AG09309 (cell line): ENCODE data around the gene CDH4.
"Not testable (repeated sequence)": the region's sequence is repeated elsewhere in the genome, so short reads cannot be mapped to it uniquely, and the experiment has no call there.

Experiments used
- DNase-seq: peaks from one replicate; pipeline ENCODE4 v3.0.0-alpha.2; 2010; ENCODE audit warnings: low read depth
- H3K4me3 ChIP-seq: 2 replicates; pipeline ENCODE4 v1.5.1; 2011; ENCODE audit warnings: mild to moderate bottlenecking, low read depth, low read length, moderate library complexity; ENCODE audit not compliant: control insufficient read depth
- TF ChIP-seq, protein P1 (sequence below): IDR thresholded peaks from 2 replicates; pipeline ENCODE4 v1.5.1; 2011; ENCODE audit warnings: mild to moderate bottlenecking, low read depth, low read length, inconsistent platforms; ENCODE audit not compliant: insufficient read depth, control insufficient read depth; ENCODE audit errors: missing control alignments

The CDH4 gene

DNA sequence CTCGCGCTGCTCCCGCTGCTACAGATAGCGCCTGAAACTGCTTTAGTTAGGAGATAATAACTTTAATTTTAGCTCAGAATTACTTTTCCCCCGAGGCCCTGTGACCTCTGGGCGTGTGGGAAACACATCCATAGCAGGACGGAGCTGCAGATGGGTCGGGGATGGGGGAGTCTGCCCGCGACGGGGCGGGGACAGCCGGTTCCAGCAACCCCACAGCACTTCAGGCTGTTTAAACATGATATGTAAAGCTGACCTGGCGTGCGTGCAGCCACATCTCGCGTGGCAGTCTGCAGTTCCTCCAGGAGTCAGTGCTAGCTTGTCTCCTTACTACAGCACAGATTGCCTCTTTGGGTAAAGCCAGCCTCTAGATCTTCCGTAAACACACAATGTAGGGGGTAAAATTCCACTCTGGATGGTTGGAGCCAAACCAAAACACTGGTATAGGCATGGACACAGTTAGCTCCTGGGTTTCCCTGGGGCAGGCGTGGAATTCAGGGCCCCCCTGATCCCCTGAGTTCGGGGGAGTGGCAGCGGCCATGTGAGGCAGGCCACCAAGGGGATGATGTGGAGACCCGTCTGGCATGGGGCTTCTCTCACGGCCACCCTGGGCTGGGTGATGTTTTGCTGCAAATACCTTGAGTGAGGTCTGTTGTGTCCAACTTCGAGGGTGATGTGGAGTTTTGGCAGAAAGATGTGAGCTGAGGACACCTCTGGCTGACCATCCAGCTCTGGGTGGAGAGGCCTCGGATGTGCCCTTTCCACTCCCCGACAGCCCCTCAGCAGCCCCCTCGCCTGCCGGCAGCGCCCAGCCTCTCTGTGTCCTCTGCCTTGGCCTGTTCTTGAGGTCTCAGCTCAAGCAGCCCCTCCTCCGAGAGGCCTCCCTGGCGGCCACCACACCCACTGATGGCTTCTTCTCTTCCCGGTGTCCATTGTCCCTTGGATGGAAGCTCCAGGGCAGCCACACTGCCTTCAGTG is 599.2 kb downstream of the CDH4 start:
- DNase-seq = no peak

DNA sequence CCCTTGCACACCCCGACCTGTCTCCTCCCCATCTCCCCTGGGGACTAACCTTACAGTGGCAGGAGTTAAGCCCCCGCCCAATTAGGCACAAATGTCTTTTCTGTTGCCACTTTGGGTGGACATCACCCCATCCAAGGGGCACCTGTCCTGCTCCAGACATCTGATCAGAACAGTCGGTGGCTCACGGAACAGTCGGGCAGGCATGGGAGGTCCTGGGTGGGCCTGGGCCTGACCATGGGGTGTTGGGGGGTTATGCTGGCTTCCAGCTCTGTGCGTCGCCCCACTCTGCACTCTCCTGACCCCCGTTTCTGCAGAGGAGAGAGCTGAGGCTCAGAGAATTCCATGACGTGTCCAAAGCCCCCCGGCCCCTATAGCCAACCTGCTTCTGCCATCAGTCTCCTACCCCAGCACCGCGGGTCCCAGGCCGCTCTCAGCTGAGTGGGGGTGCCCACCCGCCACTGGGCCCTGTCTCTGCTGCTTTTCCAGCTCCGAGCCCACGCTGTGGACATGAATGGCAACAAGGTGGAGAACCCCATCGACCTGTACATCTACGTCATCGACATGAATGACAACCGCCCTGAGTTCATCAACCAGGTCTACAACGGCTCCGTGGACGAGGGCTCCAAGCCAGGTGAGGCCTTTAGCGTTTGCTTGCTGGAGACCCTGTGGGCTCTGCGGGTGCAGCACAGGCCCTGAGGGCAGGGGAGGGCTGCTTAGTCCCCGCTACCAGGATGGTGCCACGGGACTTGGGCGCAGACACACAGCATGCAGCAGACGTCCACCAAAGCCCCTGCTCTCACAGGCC is 600.4 kb downstream of the CDH4 start:
- no peak overlapping the region for H3K4me3 ChIP-seq
- DNase-seq = no peak
- TF ChIP-seq, protein P1, sequence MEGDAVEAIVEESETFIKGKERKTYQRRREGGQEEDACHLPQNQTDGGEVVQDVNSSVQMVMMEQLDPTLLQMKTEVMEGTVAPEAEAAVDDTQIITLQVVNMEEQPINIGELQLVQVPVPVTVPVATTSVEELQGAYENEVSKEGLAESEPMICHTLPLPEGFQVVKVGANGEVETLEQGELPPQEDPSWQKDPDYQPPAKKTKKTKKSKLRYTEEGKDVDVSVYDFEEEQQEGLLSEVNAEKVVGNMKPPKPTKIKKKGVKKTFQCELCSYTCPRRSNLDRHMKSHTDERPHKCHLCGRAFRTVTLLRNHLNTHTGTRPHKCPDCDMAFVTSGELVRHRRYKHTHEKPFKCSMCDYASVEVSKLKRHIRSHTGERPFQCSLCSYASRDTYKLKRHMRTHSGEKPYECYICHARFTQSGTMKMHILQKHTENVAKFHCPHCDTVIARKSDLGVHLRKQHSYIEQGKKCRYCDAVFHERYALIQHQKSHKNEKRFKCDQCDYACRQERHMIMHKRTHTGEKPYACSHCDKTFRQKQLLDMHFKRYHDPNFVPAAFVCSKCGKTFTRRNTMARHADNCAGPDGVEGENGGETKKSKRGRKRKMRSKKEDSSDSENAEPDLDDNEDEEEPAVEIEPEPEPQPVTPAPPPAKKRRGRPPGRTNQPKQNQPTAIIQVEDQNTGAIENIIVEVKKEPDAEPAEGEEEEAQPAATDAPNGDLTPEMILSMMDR = no peak

More for the DNA sequence above, 599.2 kb downstream of the CDH4 start:
- H3K4me3 ChIP-seq = no peak overlapping the region
- TF ChIP-seq, protein P1 = no peak

DNA sequence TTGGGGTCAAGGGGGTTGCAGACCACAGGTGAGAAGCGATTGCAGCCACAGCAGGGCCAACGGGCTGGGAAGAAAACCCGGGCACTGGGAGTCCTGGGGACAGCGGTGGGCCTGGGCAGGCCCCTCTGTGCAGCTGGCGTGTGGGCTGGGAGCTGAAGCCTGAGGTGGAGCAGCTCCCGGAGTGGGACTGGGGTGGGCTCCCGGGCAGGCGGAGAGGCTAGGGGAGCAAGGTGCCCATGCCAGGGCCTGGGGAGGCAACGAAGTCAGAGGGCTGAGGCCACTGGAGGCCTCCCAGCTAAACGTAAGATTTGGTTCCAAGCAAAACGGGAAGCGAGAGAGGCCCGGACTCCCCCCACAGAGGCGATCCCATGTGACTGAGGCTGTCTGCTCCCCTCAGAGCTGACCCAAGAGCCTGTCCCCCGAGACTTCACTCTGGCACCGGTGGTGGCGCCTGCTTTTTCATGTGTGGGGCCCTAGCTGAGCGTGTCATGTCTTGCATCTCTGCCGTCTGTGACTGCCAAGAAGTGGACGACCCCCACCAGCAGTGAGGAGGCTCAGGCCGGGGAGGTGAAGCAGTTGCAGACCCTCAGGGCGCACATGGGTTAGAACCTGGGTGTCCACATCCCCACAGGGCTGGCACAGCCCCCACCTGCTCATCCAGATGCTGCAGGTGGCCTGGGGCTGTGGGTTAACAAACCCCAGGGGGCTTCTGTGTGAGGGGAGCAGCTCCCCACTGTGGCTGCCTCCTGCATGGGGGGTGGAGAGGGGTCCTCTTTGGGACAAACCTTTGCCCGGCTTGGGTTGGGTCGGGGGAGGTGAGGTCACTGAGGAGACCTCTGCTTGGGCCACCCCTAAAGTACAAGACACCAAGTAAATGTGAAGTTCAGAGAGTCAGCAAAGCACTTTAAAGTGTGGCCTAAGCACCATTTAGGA is 601.3 kb downstream of the CDH4 start:
- no peak overlapping the region for H3K4me3 ChIP-seq
- no peak for DNase-seq
- TF ChIP-seq, protein P1 = no peak

DNA sequence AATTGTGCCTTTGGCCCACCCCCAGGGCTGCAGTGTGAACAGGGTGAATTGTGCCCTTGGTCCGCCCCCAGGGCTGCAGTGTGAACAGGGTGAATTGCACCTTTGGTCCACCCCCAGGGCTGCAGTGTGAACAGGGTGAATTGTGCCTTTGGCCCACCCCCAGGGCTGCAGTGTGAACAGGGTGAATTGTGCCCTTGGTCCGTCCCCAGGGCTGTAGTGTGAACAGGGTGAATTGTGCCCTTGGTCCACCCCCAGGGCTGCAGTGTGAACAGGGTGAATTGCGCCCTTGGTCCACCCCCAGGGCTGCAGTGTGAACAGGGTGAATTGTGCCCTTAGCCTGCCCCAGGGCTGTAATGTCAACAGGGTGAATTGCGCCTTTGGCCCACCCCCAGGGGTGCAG is 602.5 kb downstream of the CDH4 start:
- not testable (repeated sequence) for DNase-seq, H3K4me3 ChIP-seq

DNA sequence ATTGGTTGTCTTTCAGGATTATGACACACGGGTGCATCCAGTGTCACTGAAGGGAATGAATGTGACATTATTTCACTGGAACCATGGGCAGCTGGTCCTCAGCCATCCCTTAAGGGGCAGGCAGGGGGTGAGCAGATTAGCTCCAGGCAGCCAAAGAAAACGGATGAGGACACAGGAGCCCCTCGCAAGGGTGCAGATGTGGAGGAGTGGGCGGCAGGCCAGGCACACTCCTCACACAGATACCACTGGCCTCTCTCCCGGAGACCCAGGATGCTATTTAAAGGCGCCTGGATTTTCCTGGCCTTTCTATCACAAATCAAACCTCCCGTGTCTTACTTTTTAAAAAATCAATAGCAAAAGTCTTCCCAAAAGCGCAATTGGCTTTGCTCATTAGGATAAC is 603.2 kb downstream of the CDH4 start:
- TF ChIP-seq, protein P1 = no peak
- no peak for DNase-seq
- H3K4me3 ChIP-seq = no peak overlapping the region

DNA sequence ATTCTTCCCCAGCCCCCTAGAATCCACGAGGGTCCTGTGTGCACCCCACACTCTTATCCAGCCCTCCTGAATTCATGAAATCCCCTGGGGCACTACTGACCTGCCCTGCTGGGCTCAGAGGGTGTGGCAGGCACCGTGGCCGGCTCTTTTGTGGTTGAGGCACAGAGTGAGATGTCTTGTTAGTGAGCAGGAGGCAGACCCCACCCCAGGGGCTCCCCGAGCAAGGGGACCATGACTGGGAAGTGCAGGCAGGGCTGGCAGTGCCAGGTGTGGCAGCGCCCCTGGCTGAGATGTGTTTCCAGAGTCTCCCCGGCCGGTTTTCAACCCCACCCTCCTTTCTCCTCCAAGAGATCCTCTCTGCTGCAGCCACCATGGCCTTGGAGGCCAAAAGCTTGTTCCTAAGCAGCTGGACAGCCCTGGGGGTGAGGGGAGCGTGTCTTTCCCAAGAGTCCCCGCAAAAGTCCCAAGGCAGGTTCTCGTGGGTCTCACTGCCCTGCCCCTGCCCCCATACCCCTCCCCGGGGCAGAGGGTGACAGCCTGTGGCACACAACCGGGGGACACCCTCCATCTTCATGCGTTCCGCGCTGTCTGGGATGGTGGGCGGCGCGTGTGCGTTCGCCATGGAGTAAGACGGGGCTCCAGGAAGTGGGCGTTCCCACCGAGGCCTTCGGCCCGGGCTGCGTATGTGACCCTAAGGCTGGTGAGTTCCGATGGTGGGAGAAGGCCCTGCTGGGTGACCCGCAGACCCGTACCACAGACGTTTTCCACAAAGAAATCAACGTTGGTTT is 604.8 kb downstream of the CDH4 start:
- TF ChIP-seq, protein P1 = no peak
- no peak for DNase-seq
- no peak overlapping the region for H3K4me3 ChIP-seq
